Suprapubic skin (tissue), 4 donors: ENCODE measurements around the gene TPM2.

ENCODE experiments used
- POLR2A ChIP-seq, 2 donors: fragments of 450-650 bp; IDR thresholded peaks; one replicate each; pipeline ENCODE4 v1.6.1; 2017; ENCODE audit warnings: antibody characterized with exemption in 2 of 2, mild to moderate bottlenecking in 2 of 2, moderate library complexity in 2 of 2
- POLR2AphosphoS5 ChIP-seq, 3 donors: sonication (generic); formaldehyde crosslinking; IDR thresholded peaks; one replicate each; pipeline ENCODE4 v1.6.1; 2017; ENCODE audit warnings: antibody characterized with exemption in 3 of 3
- TF ChIP-seq, protein P1 (sequence below), 2 donors: fragments of 200-600 bp in 1 of 2; fragments of 450-650 bp in 1 of 2; sonication (generic) in 1 of 2; IDR thresholded peaks; one replicate each; pipeline ENCODE4 v1.5.1; 2016 to 2019; ENCODE audit warnings: antibody characterized with exemption in 2 of 2, mild to moderate bottlenecking in 1 of 2, moderate library complexity in 1 of 2

- TF ChIP-seq POLR2AphosphoS5 (IDR thresholded peaks at IDR 0.05) = no peak
- TF ChIP-seq, protein P1, sequence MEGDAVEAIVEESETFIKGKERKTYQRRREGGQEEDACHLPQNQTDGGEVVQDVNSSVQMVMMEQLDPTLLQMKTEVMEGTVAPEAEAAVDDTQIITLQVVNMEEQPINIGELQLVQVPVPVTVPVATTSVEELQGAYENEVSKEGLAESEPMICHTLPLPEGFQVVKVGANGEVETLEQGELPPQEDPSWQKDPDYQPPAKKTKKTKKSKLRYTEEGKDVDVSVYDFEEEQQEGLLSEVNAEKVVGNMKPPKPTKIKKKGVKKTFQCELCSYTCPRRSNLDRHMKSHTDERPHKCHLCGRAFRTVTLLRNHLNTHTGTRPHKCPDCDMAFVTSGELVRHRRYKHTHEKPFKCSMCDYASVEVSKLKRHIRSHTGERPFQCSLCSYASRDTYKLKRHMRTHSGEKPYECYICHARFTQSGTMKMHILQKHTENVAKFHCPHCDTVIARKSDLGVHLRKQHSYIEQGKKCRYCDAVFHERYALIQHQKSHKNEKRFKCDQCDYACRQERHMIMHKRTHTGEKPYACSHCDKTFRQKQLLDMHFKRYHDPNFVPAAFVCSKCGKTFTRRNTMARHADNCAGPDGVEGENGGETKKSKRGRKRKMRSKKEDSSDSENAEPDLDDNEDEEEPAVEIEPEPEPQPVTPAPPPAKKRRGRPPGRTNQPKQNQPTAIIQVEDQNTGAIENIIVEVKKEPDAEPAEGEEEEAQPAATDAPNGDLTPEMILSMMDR (IDR thresholded peaks at IDR 0.05) = no peak
- no peak for TF ChIP-seq POLR2A (IDR thresholded peaks at IDR 0.05)
These were observed 26.5 kb upstream of the TPM2 start for GRCh38 chr9:35716230-35716629.
